Measurements from ENCODE around the gene HAUS7. TPM values are rescaled to one million over a fixed set of nuclear protein-coding genes. Genes with fewer than 3 reads are reported as not detected.

The HAUS7 gene
- total RNA-seq, 1 donor from 2014 or later, result 27.7 TPM

DNA sequence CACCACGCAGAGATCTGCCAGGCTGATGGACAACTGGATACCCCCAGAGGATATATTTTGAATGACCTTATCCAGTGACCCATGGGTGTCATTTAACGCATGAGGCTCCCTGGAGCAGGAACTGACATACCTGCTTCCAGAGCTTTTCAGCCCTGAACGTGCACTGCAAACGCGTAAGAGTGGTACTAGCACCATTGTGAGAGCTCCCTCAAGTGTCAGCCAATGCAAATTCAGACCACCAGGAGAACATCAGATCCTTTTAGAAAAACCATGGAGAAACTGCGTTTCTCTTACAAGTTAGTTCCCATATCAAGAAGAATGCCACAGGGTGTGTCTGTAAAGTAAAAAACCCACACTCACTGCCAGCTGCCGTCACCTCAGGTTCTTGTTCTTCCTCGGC lies 31.8 kb downstream of the HAUS7 start:
- no peaks in the 10 kb centered on the region for H3K36me3 Mint-ChIP-seq (ENCODE audit: low read depth, unreplicated experiment)
- TF ChIP-seq, protein P1, sequence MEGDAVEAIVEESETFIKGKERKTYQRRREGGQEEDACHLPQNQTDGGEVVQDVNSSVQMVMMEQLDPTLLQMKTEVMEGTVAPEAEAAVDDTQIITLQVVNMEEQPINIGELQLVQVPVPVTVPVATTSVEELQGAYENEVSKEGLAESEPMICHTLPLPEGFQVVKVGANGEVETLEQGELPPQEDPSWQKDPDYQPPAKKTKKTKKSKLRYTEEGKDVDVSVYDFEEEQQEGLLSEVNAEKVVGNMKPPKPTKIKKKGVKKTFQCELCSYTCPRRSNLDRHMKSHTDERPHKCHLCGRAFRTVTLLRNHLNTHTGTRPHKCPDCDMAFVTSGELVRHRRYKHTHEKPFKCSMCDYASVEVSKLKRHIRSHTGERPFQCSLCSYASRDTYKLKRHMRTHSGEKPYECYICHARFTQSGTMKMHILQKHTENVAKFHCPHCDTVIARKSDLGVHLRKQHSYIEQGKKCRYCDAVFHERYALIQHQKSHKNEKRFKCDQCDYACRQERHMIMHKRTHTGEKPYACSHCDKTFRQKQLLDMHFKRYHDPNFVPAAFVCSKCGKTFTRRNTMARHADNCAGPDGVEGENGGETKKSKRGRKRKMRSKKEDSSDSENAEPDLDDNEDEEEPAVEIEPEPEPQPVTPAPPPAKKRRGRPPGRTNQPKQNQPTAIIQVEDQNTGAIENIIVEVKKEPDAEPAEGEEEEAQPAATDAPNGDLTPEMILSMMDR (IDR thresholded peaks at IDR 0.05; ENCODE audit: unreplicated experiment), result no peak
- H3K4me1 Mint-ChIP-seq (ENCODE audit: unreplicated experiment), result no peaks in the 10 kb centered on the region
- H3K4me3 Mint-ChIP-seq (ENCODE audit: unreplicated experiment), result no peak overlapping the region
- no peak for DNase-seq (ENCODE audit: low spot score)
- H3K9me3 Mint-ChIP-seq (ENCODE audit: unreplicated experiment), result no peaks in the 10 kb centered on the region
- H3K27ac Mint-ChIP-seq (ENCODE audit: unreplicated experiment), result no peak overlapping the region
- H3K27me3 Mint-ChIP-seq (ENCODE audit: unreplicated experiment), result peaks cover 2% of the 10 kb centered on the region

DNA sequence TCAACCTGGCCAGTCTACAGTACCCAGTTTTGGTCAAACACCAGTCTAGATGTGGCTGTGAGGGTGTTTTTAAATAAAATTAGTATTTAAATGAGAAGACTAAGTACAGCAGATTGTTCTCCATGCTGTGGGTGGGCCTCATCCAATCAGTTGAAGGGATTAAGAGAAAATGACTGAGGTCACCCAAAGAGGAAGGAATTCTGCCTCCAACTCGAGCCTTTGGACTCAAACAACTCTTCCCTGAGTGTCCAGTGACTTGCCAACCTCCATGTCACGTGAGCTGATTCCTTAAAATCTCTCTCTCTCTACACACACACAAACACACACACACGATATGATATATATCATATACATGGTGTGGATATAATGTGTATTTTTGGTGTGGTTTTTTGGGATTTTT lies 34.5 kb downstream of the HAUS7 start:
- no peaks in the 10 kb centered on the region for H3K9me3 Mint-ChIP-seq (ENCODE audit: unreplicated experiment)
- no peak for DNase-seq (ENCODE audit: low spot score)
- H3K4me1 Mint-ChIP-seq (ENCODE audit: unreplicated experiment), result no peaks in the 10 kb centered on the region
- H3K4me3 Mint-ChIP-seq (ENCODE audit: unreplicated experiment), result no peak overlapping the region
- H3K27ac Mint-ChIP-seq (ENCODE audit: unreplicated experiment), result no peak overlapping the region
- H3K27me3 Mint-ChIP-seq (ENCODE audit: unreplicated experiment), result peaks cover 2% of the 10 kb centered on the region
- TF ChIP-seq, protein P1 (IDR thresholded peaks at IDR 0.05; ENCODE audit: unreplicated experiment), result no peak
- no peaks in the 10 kb centered on the region for H3K36me3 Mint-ChIP-seq (ENCODE audit: low read depth, unreplicated experiment)

DNA sequence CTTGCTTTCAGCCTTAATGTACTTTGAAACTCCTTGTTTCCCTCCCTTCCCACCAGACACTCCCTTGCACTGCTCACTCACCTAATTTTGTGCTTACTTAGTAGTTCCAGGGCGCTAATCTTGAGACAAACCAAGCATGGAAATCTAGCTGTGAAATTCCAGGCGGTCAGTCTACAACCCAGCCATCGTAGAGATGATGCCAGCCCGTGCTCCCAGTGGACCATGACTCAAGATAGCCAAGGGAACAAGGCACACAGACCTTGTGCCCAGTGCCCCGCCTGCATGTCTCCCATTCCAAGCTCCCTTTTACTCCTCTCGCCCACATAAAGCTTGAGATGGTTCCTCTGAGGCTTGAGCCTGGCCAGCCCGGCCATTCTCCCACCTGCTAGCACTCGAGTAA lies 35.6 kb downstream of the HAUS7 start:
- Mint-ChIP-seq H3K9me3 (ENCODE audit: unreplicated experiment) (no peaks in the 10 kb centered on the region), H3K27me3 (ENCODE audit: unreplicated experiment) (peaks cover under 1% of the 10 kb centered on the region), H3K4me1 (ENCODE audit: unreplicated experiment) (no peaks in the 10 kb centered on the region), H3K27ac (ENCODE audit: unreplicated experiment) (no peak overlapping the region), H3K4me3 (ENCODE audit: unreplicated experiment) (no peak overlapping the region), H3K36me3 (ENCODE audit: low read depth, unreplicated experiment) (no peaks in the 10 kb centered on the region)
- TF ChIP-seq, protein P1 (IDR thresholded peaks at IDR 0.05; ENCODE audit: unreplicated experiment), result no peak
- no peak for DNase-seq (ENCODE audit: low spot score)

DNA sequence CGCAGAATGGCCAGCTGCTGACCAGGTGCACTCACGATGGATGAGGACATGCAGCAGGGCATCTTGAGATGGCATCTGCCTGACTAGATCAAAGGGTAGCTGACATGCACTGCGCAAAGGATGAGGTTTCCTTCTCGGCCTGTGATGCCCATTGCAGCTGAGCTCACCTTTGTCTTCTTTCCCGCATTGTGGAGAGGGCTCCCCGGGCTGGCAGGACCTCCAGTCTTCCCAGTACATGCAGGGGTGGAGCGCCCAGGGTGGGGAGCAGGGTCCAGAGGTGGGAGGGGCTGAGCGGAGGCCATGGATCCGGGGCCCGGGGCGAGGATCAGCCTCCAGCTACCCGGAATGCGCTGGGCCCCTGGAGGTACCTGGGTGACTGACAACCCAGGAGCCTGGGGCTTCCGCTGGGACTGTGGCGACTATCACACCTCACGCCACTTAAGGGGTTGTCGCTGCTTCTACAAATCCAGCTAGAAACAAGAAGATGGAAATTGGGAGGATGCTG lies 36.5 kb downstream of the HAUS7 start:
- Mint-ChIP-seq H3K4me3 (ENCODE audit: unreplicated experiment) (no peak overlapping the region), H3K9me3 (ENCODE audit: unreplicated experiment) (no peaks in the 10 kb centered on the region), H3K4me1 (ENCODE audit: unreplicated experiment) (no peaks in the 10 kb centered on the region), H3K27ac (ENCODE audit: unreplicated experiment) (no peak overlapping the region), H3K36me3 (ENCODE audit: low read depth, unreplicated experiment) (no peaks in the 10 kb centered on the region), H3K27me3 (ENCODE audit: unreplicated experiment) (peaks cover 2% of the 10 kb centered on the region)
- TF ChIP-seq, protein P1 (IDR thresholded peaks at IDR 0.05; ENCODE audit: unreplicated experiment), result no peak
- DNase-seq (ENCODE audit: low spot score), result no peak

DNA sequence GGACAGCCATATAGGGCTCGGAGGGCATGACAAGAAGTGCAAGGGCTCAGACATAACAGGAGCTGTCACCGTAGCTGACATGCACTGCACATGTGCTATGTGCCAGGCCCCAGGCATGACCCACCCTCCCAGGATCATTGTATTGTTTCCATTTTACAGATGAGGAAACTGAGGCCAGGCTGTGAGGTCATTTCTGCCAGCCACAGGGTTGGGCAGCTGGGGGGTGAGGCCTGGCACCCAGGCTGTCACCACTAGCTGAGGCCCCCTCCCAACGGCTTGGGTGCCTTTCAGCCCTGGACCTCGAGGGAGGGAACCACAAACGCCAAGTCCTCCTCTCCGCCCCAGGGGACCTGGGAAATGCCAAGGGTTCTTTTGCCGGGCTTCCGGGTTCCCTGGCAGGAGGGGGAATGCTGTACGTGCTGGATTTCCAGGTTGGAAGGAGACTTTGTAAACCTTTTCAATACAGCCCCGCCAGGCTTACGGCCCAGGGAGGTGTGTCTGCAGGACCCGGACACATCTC lies 37.2 kb downstream of the HAUS7 start:
- Mint-ChIP-seq H3K4me3 (ENCODE audit: unreplicated experiment) (no peak overlapping the region), H3K27ac (ENCODE audit: unreplicated experiment) (no peak overlapping the region), H3K27me3 (ENCODE audit: unreplicated experiment) (peaks cover 2% of the 10 kb centered on the region), H3K9me3 (ENCODE audit: unreplicated experiment) (no peaks in the 10 kb centered on the region), H3K4me1 (ENCODE audit: unreplicated experiment) (no peaks in the 10 kb centered on the region), H3K36me3 (ENCODE audit: low read depth, unreplicated experiment) (no peaks in the 10 kb centered on the region)
- TF ChIP-seq, protein P1 (IDR thresholded peaks at IDR 0.05; ENCODE audit: unreplicated experiment), result no peak
- DNase-seq (ENCODE audit: low spot score), result no peak
